CD14-positive monocyte (primary cell): ENCODE data around the gene CHN1. TPM values are rescaled to one million over a fixed set of nuclear protein-coding genes. Genes with fewer than 3 reads are reported as not detected.

Source experiments
- DNase-seq, 3 donors: peaks; one replicate each; pipeline ENCODE4 v3.0.0-alpha.2; 2011 to 2022
- H2AFZ ChIP-seq: 2 replicates; pipeline ENCODE4 v1.6.0; 2012; ENCODE audit warnings: mild to moderate bottlenecking, low read depth, low read length, inconsistent platforms; ENCODE audit not compliant: insufficient read depth, poor library complexity, severe bottlenecking
- H3K27ac ChIP-seq, 2 donors: 1 replicate in 1 of 2; 2 replicates in 1 of 2; pipeline ENCODE4 v1.5.1; 2012 to 2013; ENCODE audit warnings: low read length in 2 of 2, control low read depth in 1 of 2, inconsistent platforms in 1 of 2, low read depth in 1 of 2, mild to moderate bottlenecking in 1 of 2
- H3K27me3 ChIP-seq, 2 donors: one replicate each; pipeline versions ENCODE4 v1.6.0 to v1.6.1; 2011 to 2013; ENCODE audit warnings: low read length in 2 of 2; ENCODE audit not compliant: control insufficient read depth in 2 of 2, insufficient read depth in 2 of 2
- H3K36me3 ChIP-seq, 2 donors: replicated peaks in 1 of 2; 1 replicate in 1 of 2; 2 replicates in 1 of 2; pipeline versions ENCODE4 v1.5.1 to v1.6.1; 2012 to 2013; ENCODE audit warnings: low read length in 2 of 2, control low read depth in 1 of 2, inconsistent platforms in 1 of 2, mild to moderate bottlenecking in 1 of 2; ENCODE audit not compliant: insufficient read depth in 2 of 2, control insufficient read depth in 1 of 2
- H3K4me1 ChIP-seq, 2 donors: 1 replicate in 1 of 2; 2 replicates in 1 of 2; pipeline versions ENCODE4 v1.5.1 to v1.6.1; 2012 to 2013; ENCODE audit warnings: low read length in 2 of 2, control low read depth in 1 of 2, inconsistent platforms in 1 of 2, mild to moderate bottlenecking in 1 of 2, moderate library complexity in 1 of 2; ENCODE audit not compliant: insufficient read depth in 2 of 2, control insufficient read depth in 1 of 2
- H3K4me2 ChIP-seq: replicated peaks from 2 replicates; pipeline ENCODE3; 2012; ENCODE audit warnings: low read length, moderate library complexity, mild to moderate bottlenecking; ENCODE audit not compliant: poor library complexity, severe bottlenecking; ENCODE audit errors: extremely low read depth
- H3K4me3 ChIP-seq, 3 experiments: fragments of 200-600 bp in 1 of 3; sonication (generic) in 1 of 3; replicated peaks in 1 of 3; 1 replicate in 2 of 3; 2 replicates in 1 of 3; pipeline ENCODE4 v1.5.1; 2011 to 2013; ENCODE audit warnings: low read length in 3 of 3, mild to moderate bottlenecking in 3 of 3, control low read depth in 2 of 3, low read depth in 2 of 3, inconsistent platforms in 1 of 3, moderate library complexity in 1 of 3
- H3K79me2 ChIP-seq: 2 replicates; pipeline ENCODE4 v1.6.0; 2012; ENCODE audit warnings: mild to moderate bottlenecking, control low read depth, inconsistent platforms, low read length, moderate library complexity; ENCODE audit not compliant: insufficient read depth
- H3K9ac ChIP-seq: 2 replicates; pipeline ENCODE4 v1.6.0; 2017; ENCODE audit warnings: low read length, mild to moderate bottlenecking; ENCODE audit not compliant: insufficient read depth, poor library complexity, severe bottlenecking
- H3K9me3 ChIP-seq, 2 donors: replicated peaks in 1 of 2; 1 replicate in 1 of 2; 2 replicates in 1 of 2; pipeline versions ENCODE4 v1.5.1 to v1.6.1; 2012 to 2013; ENCODE audit warnings: low read length in 2 of 2, control low read depth in 1 of 2; ENCODE audit not compliant: control insufficient read depth in 1 of 2, insufficient read depth in 1 of 2
- H4K20me1 ChIP-seq: 2 replicates; pipeline ENCODE4 v1.6.0; 2012; ENCODE audit warnings: mild to moderate bottlenecking, low read length, control low read depth, moderate library complexity; ENCODE audit not compliant: insufficient read depth
- H3K27ac Mint-ChIP-seq, 7 donors: one replicate each; pipeline ENCODE4 v1.8.0; 2020; ENCODE audit warnings: mild to moderate bottlenecking in 7 of 7, mixed read lengths in 7 of 7, moderate library complexity in 6 of 7, inconsistent platforms in 2 of 7
- H3K27me3 Mint-ChIP-seq, 3 donors: one replicate each; pipeline ENCODE4 v1.8.0; 2021 to 2022; ENCODE audit warnings: low read depth in 3 of 3, mild to moderate bottlenecking in 3 of 3, mixed read lengths in 3 of 3, moderate library complexity in 3 of 3, inconsistent platforms in 1 of 3
- H3K36me3 Mint-ChIP-seq, 2 donors: one replicate each; pipeline ENCODE4 v1.8.0; 2020; ENCODE audit warnings: mixed read lengths in 2 of 2, inconsistent platforms in 1 of 2, mild to moderate bottlenecking in 1 of 2
- H3K4me1 Mint-ChIP-seq: one replicate; pipeline ENCODE4 v1.8.0; 2020; ENCODE audit warnings: mild to moderate bottlenecking, mixed read lengths
- H3K4me3 Mint-ChIP-seq, 2 donors: one replicate each; pipeline ENCODE4 v1.8.0; 2020; ENCODE audit warnings: mild to moderate bottlenecking in 2 of 2, mixed read lengths in 2 of 2, moderate library complexity in 1 of 2
- H3K9me3 Mint-ChIP-seq, 7 donors: one replicate each; pipeline ENCODE4 v1.8.0; 2020 to 2022; ENCODE audit warnings: mixed read lengths in 7 of 7, mild to moderate bottlenecking in 6 of 7, moderate library complexity in 6 of 7, inconsistent platforms in 2 of 7
- CTCF ChIP-seq: fragments of 200-600 bp; IDR thresholded peaks from one replicate; pipeline ENCODE4 v1.8.0; 2022; ENCODE audit warnings: antibody characterized with exemption, mild to moderate bottlenecking
- WGBS: methylation state at CpG from one replicate; pipeline ENCODE4 v1.1.5; 2013; ENCODE audit warnings: missing lambda C conversion rate; ENCODE audit not compliant: insufficient coverage; 5-methylcytosine and 5-hydroxymethylcytosine counted together
- intact Hi-C, 2 donors: fragments of 100-400 bp; cut with micrococcal nuclease; formaldehyde crosslinking; loops; one replicate each; pipeline versions ENCODE4 v1.15.0 to v1.15.1; 2023
- polyA plus RNA-seq, 3 donors: library from polyadenylated mRNA; depleted of rRNA in 1 of 3; unstranded in 2 of 3; stranded (reverse) in 1 of 3; fragments of 300-500 nt in 2 of 3; fragments of >200 nt in 1 of 3; fragmentation: Illumina TruSeq in 2 of 3; gene quantifications; 1 replicate in 2 of 3; 2 replicates in 1 of 3; pipeline ENCODE4 v1.2.3, GENCODE V29; 2012 to 2021

Gene CHN1
- polyA plus RNA-seq, 3 donors = 0.36 TPM; not detected in 2

GRCh38 chr2:174877751-174878150 lies 127.4 kb downstream of the CHN1 start:
- DNase-seq = no peak
- Mint-ChIP-seq H3K27me3 (peaks cover 0 to 2% (median 2%) of the 10 kb centered on the region in 3 donors), H3K36me3 (no peaks in the 10 kb centered on the region), H3K4me1 (no peaks in the 10 kb centered on the region), H3K4me3 (no peak overlapping the region), H3K9me3 (peaks cover 0 to 2% (median 0%) of the 10 kb centered on the region in 7 donors), H3K27ac (no peak overlapping the region)
- H3K27ac ChIP-seq = no peak overlapping the region
- H3K9me3 ChIP-seq = no peaks in the 10 kb centered on the region
- H3K4me1 ChIP-seq = no peaks in the 10 kb centered on the region
- no peak overlapping the region for H3K4me3 ChIP-seq
- no peaks in the 10 kb centered on the region for H3K27me3 ChIP-seq
- H3K4me2 ChIP-seq = no peak overlapping the region
- no peaks in the 10 kb centered on the region for H3K36me3 ChIP-seq
- H2AFZ ChIP-seq = no peak overlapping the region
- H4K20me1 ChIP-seq = no peaks in the 10 kb centered on the region
- intact Hi-C loops = no loop called here
- TF ChIP-seq CTCF = no peak
- WGBS = 100% methylated on average over 4 of the region's 5 CpGs
- H3K9ac ChIP-seq = no peak overlapping the region
- H3K79me2 ChIP-seq = no peaks in the 10 kb centered on the region

DNA sequence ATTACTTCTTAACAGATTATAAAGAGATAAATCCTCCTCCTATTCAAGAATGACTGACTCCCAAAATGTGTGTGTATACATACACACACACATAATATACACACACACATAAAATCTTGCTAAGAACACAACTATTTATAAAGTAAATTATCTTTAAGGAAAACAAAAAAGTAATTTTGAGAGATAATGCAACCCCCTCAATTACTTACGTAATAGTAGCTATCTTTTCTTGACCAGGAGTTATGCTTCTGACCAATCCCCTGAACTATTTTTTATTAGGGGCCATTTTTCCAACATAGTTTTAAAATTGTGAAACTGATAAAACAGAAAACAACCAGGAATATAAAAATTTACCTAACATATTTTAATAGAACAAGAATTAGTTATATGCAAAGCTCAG lies 127.9 kb downstream of the CHN1 start:
- no peak overlapping the region for H3K27ac ChIP-seq
- Mint-ChIP-seq H3K27me3 (peaks cover 0 to 2% (median 2%) of the 10 kb centered on the region in 3 donors), H3K4me1 (no peaks in the 10 kb centered on the region), H3K4me3 (no peak overlapping the region), H3K36me3 (no peaks in the 10 kb centered on the region), H3K9me3 (peaks cover 0 to 2% (median 0%) of the 10 kb centered on the region in 7 donors), H3K27ac (no peak overlapping the region)
- WGBS = no CpG with 5 or more reads among the region's 1 CpG
- no peak overlapping the region for H3K4me2 ChIP-seq
- no peaks in the 10 kb centered on the region for H4K20me1 ChIP-seq
- H3K4me3 ChIP-seq = no peak overlapping the region
- intact Hi-C loops = no loop called here
- H2AFZ ChIP-seq = no peak overlapping the region
- H3K9me3 ChIP-seq = no peaks in the 10 kb centered on the region
- no peaks in the 10 kb centered on the region for H3K36me3 ChIP-seq
- no peaks in the 10 kb centered on the region for H3K79me2 ChIP-seq
- no peaks in the 10 kb centered on the region for H3K4me1 ChIP-seq
- no peak for DNase-seq
- H3K9ac ChIP-seq = no peak overlapping the region
- no peaks in the 10 kb centered on the region for H3K27me3 ChIP-seq
- TF ChIP-seq CTCF = no peak
